ENCODE results near the gene PCGF1. TPM values are rescaled to one million over a fixed set of nuclear protein-coding genes. Genes with fewer than 3 reads are reported as not detected.
A peak's percentile ranks its signal among the peaks of the same experiment; 100 is the strongest.

PCGF1 gene
- total RNA-seq, 1 donor from 2014 or later = 17.9 TPM

DNA sequence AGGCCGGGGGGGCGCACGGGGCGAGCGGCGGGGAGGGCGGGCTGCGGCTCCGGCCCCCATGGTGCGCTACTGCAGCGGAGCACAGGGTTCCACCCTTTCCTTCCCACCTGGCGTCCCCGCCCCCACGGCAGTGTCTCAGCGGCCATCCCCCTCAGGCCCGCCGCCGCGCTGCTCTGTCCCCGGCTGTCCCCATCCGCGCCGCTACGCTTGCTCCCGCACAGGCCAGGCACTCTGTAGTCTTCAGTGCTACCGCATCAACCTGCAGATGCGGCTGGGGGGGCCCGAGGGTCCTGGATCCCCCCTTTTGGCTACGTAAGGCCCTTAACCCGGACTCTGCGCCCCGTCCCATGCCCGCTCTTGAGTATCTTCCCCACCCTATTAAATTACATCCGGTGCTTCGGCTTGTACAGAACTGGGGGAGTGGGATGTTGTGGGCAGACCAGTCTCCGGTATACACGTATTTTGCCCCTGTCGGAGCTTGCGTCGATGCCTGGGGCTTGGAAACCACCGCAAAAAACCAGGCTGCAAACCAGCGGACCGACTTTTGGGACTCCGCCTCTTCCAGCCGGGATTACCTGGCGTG lies 49.9 kb downstream of the PCGF1 start:
- H3K27ac Mint-ChIP-seq (ENCODE audit: unreplicated experiment) = peak overlapping the region; percentile 93
- FAIRE-seq (no peak), DNase-seq (ENCODE audit: low read depth) (no peak)
- peak overlapping the region; percentile 98 for H3K4me3 Mint-ChIP-seq (ENCODE audit: unreplicated experiment)
- Histone ChIP-seq H4K20me1 (ENCODE audit: insufficient read depth, low read length) (peaks cover 9% of the 10 kb centered on the region), H3K9me3 (ENCODE audit: insufficient read depth, low read depth, low read length) (no peaks in the 10 kb centered on the region), H2AFZ (ENCODE audit: low read depth, low read length) (peak overlapping the region; percentile 84), H3K4me1 (ENCODE audit: insufficient read depth, low read length) (peaks cover 13% of the 10 kb centered on the region), H3K36me3 (ENCODE audit: insufficient read depth, low read length) (no peaks in the 10 kb centered on the region), H3K79me2 (ENCODE audit: insufficient read depth, low read length) (peaks cover 29% of the 10 kb centered on the region), H3K27me3 (ENCODE audit: insufficient read depth, low read length) (no peaks in the 10 kb centered on the region), H3K4me2 (ENCODE audit: low read length) (peak overlapping the region; percentile 95), H3K27ac (ENCODE audit: low read depth, low read length) (peak overlapping the region; percentile 66), H3K9ac (ENCODE audit: low read length) (peak overlapping the region; percentile 87), H3K4me3 (ENCODE audit: insufficient read depth, low read depth, low read length) (peak overlapping the region; percentile 81)
- peaks cover 21% of the 10 kb centered on the region for H3K4me1 Mint-ChIP-seq (ENCODE audit: low read depth, unreplicated experiment)
- TF ChIP-seq, protein P1, sequence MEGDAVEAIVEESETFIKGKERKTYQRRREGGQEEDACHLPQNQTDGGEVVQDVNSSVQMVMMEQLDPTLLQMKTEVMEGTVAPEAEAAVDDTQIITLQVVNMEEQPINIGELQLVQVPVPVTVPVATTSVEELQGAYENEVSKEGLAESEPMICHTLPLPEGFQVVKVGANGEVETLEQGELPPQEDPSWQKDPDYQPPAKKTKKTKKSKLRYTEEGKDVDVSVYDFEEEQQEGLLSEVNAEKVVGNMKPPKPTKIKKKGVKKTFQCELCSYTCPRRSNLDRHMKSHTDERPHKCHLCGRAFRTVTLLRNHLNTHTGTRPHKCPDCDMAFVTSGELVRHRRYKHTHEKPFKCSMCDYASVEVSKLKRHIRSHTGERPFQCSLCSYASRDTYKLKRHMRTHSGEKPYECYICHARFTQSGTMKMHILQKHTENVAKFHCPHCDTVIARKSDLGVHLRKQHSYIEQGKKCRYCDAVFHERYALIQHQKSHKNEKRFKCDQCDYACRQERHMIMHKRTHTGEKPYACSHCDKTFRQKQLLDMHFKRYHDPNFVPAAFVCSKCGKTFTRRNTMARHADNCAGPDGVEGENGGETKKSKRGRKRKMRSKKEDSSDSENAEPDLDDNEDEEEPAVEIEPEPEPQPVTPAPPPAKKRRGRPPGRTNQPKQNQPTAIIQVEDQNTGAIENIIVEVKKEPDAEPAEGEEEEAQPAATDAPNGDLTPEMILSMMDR (IDR thresholded peaks at IDR 0.05; ENCODE audit: insufficient read depth, low read depth, low read length) = no peak
- TF ChIP-seq EZH2 (IDR thresholded peaks at IDR 0.05; ENCODE audit: insufficient read depth, low read length) = no peak
- peaks cover 4% of the 10 kb centered on the region for H3K27me3 Mint-ChIP-seq (ENCODE audit: low read depth, unreplicated experiment)
- no peaks in the 10 kb centered on the region for H3K9me3 Mint-ChIP-seq (ENCODE audit: unreplicated experiment)
- H3K36me3 Mint-ChIP-seq (ENCODE audit: low read depth, unreplicated experiment) = no peaks in the 10 kb centered on the region

- DNase-seq (ENCODE audit: low read depth) = no peak
- H3K36me3 Mint-ChIP-seq (ENCODE audit: low read depth, unreplicated experiment) = no peaks in the 10 kb centered on the region
- Histone ChIP-seq H3K27me3 (ENCODE audit: insufficient read depth, low read length) (no peaks in the 10 kb centered on the region), H3K4me2 (ENCODE audit: low read length) (peak overlapping the region; percentile 95), H2AFZ (ENCODE audit: low read depth, low read length) (peak overlapping the region; percentile 84), H4K20me1 (ENCODE audit: insufficient read depth, low read length) (peaks cover 5% of the 10 kb centered on the region), H3K4me1 (ENCODE audit: insufficient read depth, low read length) (peaks cover 13% of the 10 kb centered on the region), H3K79me2 (ENCODE audit: insufficient read depth, low read length) (peaks cover 24% of the 10 kb centered on the region), H3K4me3 (ENCODE audit: insufficient read depth, low read depth, low read length) (peak overlapping the region; percentile 81), H3K27ac (ENCODE audit: low read depth, low read length) (peak overlapping the region; percentile 33), H3K9ac (ENCODE audit: low read length) (peak overlapping the region; percentile 71), H3K36me3 (ENCODE audit: insufficient read depth, low read length) (no peaks in the 10 kb centered on the region), H3K9me3 (ENCODE audit: insufficient read depth, low read depth, low read length) (no peaks in the 10 kb centered on the region)
- TF ChIP-seq EZH2 (IDR thresholded peaks at IDR 0.05; ENCODE audit: insufficient read depth, low read length) = no peak
- TF ChIP-seq, protein P1 (IDR thresholded peaks at IDR 0.05; ENCODE audit: insufficient read depth, low read depth, low read length) = no peak
- FAIRE-seq = no peak
- no peaks in the 10 kb centered on the region for H3K9me3 Mint-ChIP-seq (ENCODE audit: unreplicated experiment)
- H3K27ac Mint-ChIP-seq (ENCODE audit: unreplicated experiment) = peak overlapping the region; percentile 89
- H3K4me3 Mint-ChIP-seq (ENCODE audit: unreplicated experiment) = peak overlapping the region; percentile 91
- peaks cover 4% of the 10 kb centered on the region for H3K27me3 Mint-ChIP-seq (ENCODE audit: low read depth, unreplicated experiment)
- peaks cover 21% of the 10 kb centered on the region for H3K4me1 Mint-ChIP-seq (ENCODE audit: low read depth, unreplicated experiment)
Observed at GRCh38 chr2:74457129-74457548, 50.4 kb downstream of the PCGF1 start.

Other genes starting within 250 kb of the PCGF1 start
- 0.36 and 0.41 TPM in 2 replicates for gene SLC4A5, start 164.3 kb downstream of the PCGF1 start, total RNA-seq
- gene DCTN1, start 127.4 kb downstream of the PCGF1 start, total RNA-seq = 206 and 215 TPM in 2 replicates
- gene C2orf81, start 86.1 kb downstream of the PCGF1 start, total RNA-seq = 2.1 and 2.5 TPM in 2 replicates
- gene WDR54, start 86.0 kb downstream of the PCGF1 start, total RNA-seq = 14.8 and 17.5 TPM in 2 replicates
- 41.6 and 44.4 TPM in 2 replicates for gene RTKN, start 65.8 kb downstream of the PCGF1 start, total RNA-seq
- gene INO80B, start 52.6 kb downstream of the PCGF1 start, total RNA-seq = 19.2 and 23.2 TPM in 2 replicates
- gene WBP1, start 49.3 kb downstream of the PCGF1 start, total RNA-seq = 56.4 and 58.3 TPM in 2 replicates
- 84.4 and 101 TPM in 2 replicates for gene MOGS, start 42.3 kb downstream of the PCGF1 start, total RNA-seq
- gene MRPL53, start 35.0 kb downstream of the PCGF1 start, total RNA-seq = 48.0 and 50.6 TPM in 2 replicates
- gene CCDC142, start 24.7 kb downstream of the PCGF1 start, total RNA-seq = 10.6 and 11.2 TPM in 2 replicates
- gene TTC31, start 24.6 kb downstream of the PCGF1 start, total RNA-seq = 12.0 and 14.1 TPM in 2 replicates
- gene LBX2, start 8.1 kb downstream of the PCGF1 start, total RNA-seq = 0.89 and 1.0 TPM in 2 replicates
- gene TLX2, start 6.8 kb upstream of the PCGF1 start, total RNA-seq = not detected in 2 replicates
- 0.73 and 0.84 TPM in 2 replicates for gene DQX1, start 18.5 kb upstream of the PCGF1 start, total RNA-seq
- 82.5 and 82.8 TPM in 2 replicates for gene AUP1, start 22.0 kb upstream of the PCGF1 start, total RNA-seq
- gene HTRA2, start 22.2 kb upstream of the PCGF1 start, total RNA-seq = 24.4 and 25.3 TPM in 2 replicates
- 17.6 and 33.8 TPM in 2 replicates for gene LOXL3, start 46.2 kb upstream of the PCGF1 start, total RNA-seq
- 19.1 and 19.3 TPM in 2 replicates for gene DOK1, start 47.0 kb upstream of the PCGF1 start, total RNA-seq
- 0.20 TPM in 1 of 2 replicates, not detected in the other for gene M1AP, start 140.6 kb upstream of the PCGF1 start, total RNA-seq
- 12.5 and 13.9 TPM in 2 replicates for gene SEMA4F, start 146.6 kb upstream of the PCGF1 start, total RNA-seq